IPS DF 6.9 (cell line): ENCODE data around the gene PTPRN2.

Source experiments
- DNase-seq: peaks from one replicate; pipeline ENCODE4 v3.0.0-alpha.2; 2013; ENCODE audit warnings: low read depth, low spot score
- H3K27ac ChIP-seq: one replicate; pipeline ENCODE4 v1.5.1; 2013; ENCODE audit warnings: low read length, control low read depth
- H3K27me3 ChIP-seq: 2 replicates; pipeline ENCODE4 v1.6.1; 2013; ENCODE audit warnings: mild to moderate bottlenecking, low read length; ENCODE audit not compliant: control insufficient read depth, insufficient read depth
- H3K36me3 ChIP-seq: 2 replicates; pipeline ENCODE4 v1.6.1; 2013; ENCODE audit warnings: low read length; ENCODE audit not compliant: control insufficient read depth, insufficient read depth
- H3K4me1 ChIP-seq: 2 replicates; pipeline ENCODE4 v1.6.1; 2013; ENCODE audit warnings: low read length; ENCODE audit not compliant: control insufficient read depth, insufficient read depth
- H3K4me3 ChIP-seq: 2 replicates; pipeline ENCODE4 v1.5.1; 2013; ENCODE audit warnings: mild to moderate bottlenecking, low read length
- H3K9me3 ChIP-seq: 2 replicates; pipeline ENCODE4 v1.6.1; 2013; ENCODE audit warnings: low read length, inconsistent platforms; ENCODE audit not compliant: control insufficient read depth, insufficient read depth
- WGBS: extraction: QIAGEN DNeasy Blood & Tissue Kit; methylation state at CpG from one replicate; pipeline ENCODE4 v1.1.7; 2013; ENCODE audit warnings: mixed read lengths, missing lambda C conversion rate; ENCODE audit not compliant: insufficient read length, insufficient coverage; 5-methylcytosine and 5-hydroxymethylcytosine counted together

PTPRN2 gene

GRCh38 chr7:158454631-158455030, 133.0 kb downstream of the PTPRN2 start:
- Histone ChIP-seq H3K4me1 (no peaks in the 10 kb centered on the region; the same call in 1 of the 2 replicates), H3K9me3 (peaks cover 31% of the 10 kb centered on the region), H3K4me3 (no peak overlapping the region), H3K36me3 (no peaks in the 10 kb centered on the region), H3K27me3 (no peaks in the 10 kb centered on the region), H3K27ac (no peak overlapping the region)
- WGBS, result no CpG with 5 or more reads among the region's 8 CpGs
- DNase-seq, result no peak

GRCh38 chr7:158453663-158454062, 134.0 kb downstream of the PTPRN2 start:
- H3K9me3 ChIP-seq, result peaks cover 29% of the 10 kb centered on the region
- H3K4me1 ChIP-seq, result no peaks in the 10 kb centered on the region; the same call in 1 of the 2 replicates
- no peak for DNase-seq
- H3K27me3 ChIP-seq, result no peaks in the 10 kb centered on the region
- no CpG with 5 or more reads among the region's 9 CpGs for WGBS
- no peak overlapping the region for H3K4me3 ChIP-seq
- no peaks in the 10 kb centered on the region for H3K36me3 ChIP-seq
- no peak overlapping the region for H3K27ac ChIP-seq

- Histone ChIP-seq H3K4me3 (no peak overlapping the region), H3K9me3 (peaks cover 27% of the 10 kb centered on the region), H3K27me3 (no peaks in the 10 kb centered on the region), H3K36me3 (no peaks in the 10 kb centered on the region; the same call in 1 of the 2 replicates), H3K4me1 (no peaks in the 10 kb centered on the region; the same call in 1 of the 2 replicates), H3K27ac (no peak overlapping the region)
- WGBS, result no CpG with 5 or more reads among the region's 11 CpGs
- no peak for DNase-seq
Measured at GRCh38 chr7:158452331-158452730, 135.3 kb downstream of the PTPRN2 start.

- H3K27me3 ChIP-seq, result no peaks in the 10 kb centered on the region
- no peaks in the 10 kb centered on the region; the same call in 1 of the 2 replicates for H3K4me1 ChIP-seq
- no peaks in the 10 kb centered on the region; the same call in 1 of the 2 replicates for H3K36me3 ChIP-seq
- H3K27ac ChIP-seq, result no peak overlapping the region
- H3K9me3 ChIP-seq, result peaks cover 20% of the 10 kb centered on the region
- DNase-seq, result no peak
- no CpG with 5 or more reads among the region's 29 CpGs for WGBS
- H3K4me3 ChIP-seq, result no peak overlapping the region; the same call in 1 of the 2 replicates
Measured at GRCh38 chr7:158450476-158451124, 137.0 kb downstream of the PTPRN2 start.

GRCh38 chr7:158449942-158450341, 137.7 kb downstream of the PTPRN2 start:
- no CpG with 5 or more reads among the region's 12 CpGs for WGBS
- no peak overlapping the region for H3K4me3 ChIP-seq
- no peak overlapping the region for H3K27ac ChIP-seq
- H3K27me3 ChIP-seq, result no peaks in the 10 kb centered on the region
- H3K9me3 ChIP-seq, result peaks cover 25% of the 10 kb centered on the region
- DNase-seq, result no peak
- H3K4me1 ChIP-seq, result no peaks in the 10 kb centered on the region; the same call in 1 of the 2 replicates
- no peaks in the 10 kb centered on the region; the same call in 1 of the 2 replicates for H3K36me3 ChIP-seq

- no peak overlapping the region for H3K4me3 ChIP-seq
- no peak for DNase-seq
- no peaks in the 10 kb centered on the region; the same call in 1 of the 2 replicates for H3K36me3 ChIP-seq
- no peaks in the 10 kb centered on the region; the same call in 1 of the 2 replicates for H3K4me1 ChIP-seq
- no peak overlapping the region for H3K27ac ChIP-seq
- no CpG with 5 or more reads among the region's 12 CpGs for WGBS
- no peaks in the 10 kb centered on the region for H3K27me3 ChIP-seq
- peaks cover 29% of the 10 kb centered on the region for H3K9me3 ChIP-seq
Measured at GRCh38 chr7:158449266-158449665, 138.4 kb downstream of the PTPRN2 start.

GRCh38 chr7:158448430-158449100, 139.1 kb downstream of the PTPRN2 start:
- Histone ChIP-seq H3K27ac (no peak overlapping the region), H3K9me3 (peaks cover 35% of the 10 kb centered on the region), H3K36me3 (no peaks in the 10 kb centered on the region; the same call in 1 of the 2 replicates), H3K4me3 (no peak overlapping the region), H3K4me1 (no peaks in the 10 kb centered on the region; the same call in 1 of the 2 replicates), H3K27me3 (no peaks in the 10 kb centered on the region)
- DNase-seq, result no peak
- no CpG with 5 or more reads among the region's 16 CpGs for WGBS

GRCh38 chr7:158447506-158448171, 140.0 kb downstream of the PTPRN2 start:
- DNase-seq, result no peak
- Histone ChIP-seq H3K36me3 (no peaks in the 10 kb centered on the region; the same call in 1 of the 2 replicates), H3K4me1 (no peaks in the 10 kb centered on the region; the same call in 1 of the 2 replicates), H3K4me3 (no peak overlapping the region), H3K9me3 (peaks cover 33% of the 10 kb centered on the region), H3K27me3 (no peaks in the 10 kb centered on the region), H3K27ac (no peak overlapping the region)
- no CpG with 5 or more reads among the region's 29 CpGs for WGBS

GRCh38 chr7:158447151-158447505, 140.5 kb downstream of the PTPRN2 start:
- Histone ChIP-seq H3K27ac (no peak overlapping the region), H3K36me3 (no peaks in the 10 kb centered on the region; the same call in 1 of the 2 replicates), H3K4me1 (no peaks in the 10 kb centered on the region; the same call in 1 of the 2 replicates), H3K27me3 (no peaks in the 10 kb centered on the region), H3K9me3 (peaks cover 31% of the 10 kb centered on the region), H3K4me3 (no peak overlapping the region)
- no CpG with 5 or more reads among the region's 6 CpGs for WGBS
- no peak for DNase-seq

GRCh38 chr7:158446706-158447105, 140.9 kb downstream of the PTPRN2 start:
- H3K4me3 ChIP-seq, result no peak overlapping the region
- H3K36me3 ChIP-seq, result no peaks in the 10 kb centered on the region; the same call in 1 of the 2 replicates
- no CpG with 5 or more reads among the region's 12 CpGs for WGBS
- no peak for DNase-seq
- no peaks in the 10 kb centered on the region; the same call in 1 of the 2 replicates for H3K4me1 ChIP-seq
- H3K27ac ChIP-seq, result no peak overlapping the region
- peaks cover 31% of the 10 kb centered on the region for H3K9me3 ChIP-seq
- no peaks in the 10 kb centered on the region for H3K27me3 ChIP-seq
